Suprapubic skin (tissue), 4 donors: ENCODE measurements around the gene MYEOV.

Experiments used
- CTCF ChIP-seq, 2 donors: fragments of 200-600 bp in 1 of 2; fragments of 450-650 bp in 1 of 2; sonication (generic) in 1 of 2; IDR thresholded peaks; one replicate each; pipeline ENCODE4 v1.5.1; 2016 to 2019; ENCODE audit warnings: antibody characterized with exemption in 2 of 2, mild to moderate bottlenecking in 1 of 2, moderate library complexity in 1 of 2
- EP300 ChIP-seq: sonication (generic); formaldehyde crosslinking; IDR thresholded peaks from one replicate; pipeline ENCODE4 v1.6.1; 2017; ENCODE audit warnings: antibody characterized with exemption
- POLR2A ChIP-seq, 2 donors: fragments of 450-650 bp; IDR thresholded peaks; one replicate each; pipeline ENCODE4 v1.6.1; 2017; ENCODE audit warnings: antibody characterized with exemption in 2 of 2, mild to moderate bottlenecking in 2 of 2, moderate library complexity in 2 of 2
- POLR2AphosphoS5 ChIP-seq, 3 donors: sonication (generic); formaldehyde crosslinking; IDR thresholded peaks; one replicate each; pipeline ENCODE4 v1.6.1; 2017; ENCODE audit warnings: antibody characterized with exemption in 3 of 3

- TF ChIP-seq CTCF (IDR thresholded peaks at IDR 0.05) = no peak
- no peak for TF ChIP-seq POLR2AphosphoS5 (IDR thresholded peaks at IDR 0.05)
- no peak for TF ChIP-seq POLR2A (IDR thresholded peaks at IDR 0.05)
- TF ChIP-seq EP300 = no peak
Observed at GRCh38 chr11:69275178-69275577, 18.8 kb upstream of the MYEOV start.
